Measurements from ENCODE around the gene UEVLD.

Gene UEVLD

GRCh38 chr11:18588297-18589252 is at the start of gene UEVLD:
TSS of gene UEVLD (minus strand) at chr11:18588734. CDS start at chr11:18588654, 80 bp downstream.
- peaks cover 34% of the 10 kb centered on the region for H3K4me1 ChIP-seq
- peak within 1 kb of the TSS; percentile 87 for H3K4me2 ChIP-seq
- H3K27me3 ChIP-seq, result no peaks in the 10 kb centered on the region
- no peaks in the 10 kb centered on the region for H3K9me3 ChIP-seq
- H3K9ac ChIP-seq, result peak within 1 kb of the TSS; percentile 84
- TF ChIP-seq Cebpa-rat (IDR thresholded peaks at IDR 0.05), result no peak
- H3K36me3 ChIP-seq, result no peaks in the 10 kb centered on the region; the same call in 1 of the 2 replicates
- no peaks in the 10 kb centered on the region for H4K20me1 ChIP-seq
- peak within 1 kb of the TSS; percentile 89 for H3K4me3 ChIP-seq
- H3K27ac ChIP-seq, result peak within 1 kb of the TSS; percentile 76

- Histone ChIP-seq H3K4me2 (peak within 1 kb of the TSS; percentile 96), H4K20me1 (peaks cover 45% of the 10 kb centered on the region), H3K4me1 (peaks cover 23% of the 10 kb centered on the region), H3K27me3 (no peaks in the 10 kb centered on the region), H3K9ac (peak within 1 kb of the TSS; percentile 86), H3K27ac (peak within 1 kb of the TSS; percentile 84), H3K36me3 (no peaks in the 10 kb centered on the region; the same call in 1 of the 2 replicates), H3K9me3 (no peaks in the 10 kb centered on the region), H3K4me3 (peak within 1 kb of the TSS; percentile 91)
- TF ChIP-seq Cebpa-rat (IDR thresholded peaks at IDR 0.05), result no peak
Observed at GRCh38 chr11:18634140-18635032, 45.9 kb upstream of the UEVLD start, which contains the start of gene SPTY2D1. TSS of gene SPTY2D1 (minus strand) at chr11:18634342. CDS start at chr11:18634257, 85 bp downstream.

- Histone ChIP-seq H3K9me3 (no peaks in the 10 kb centered on the region), H3K36me3 (no peaks in the 10 kb centered on the region; the same call in 1 of the 2 replicates), H3K9ac (peak overlapping the region; percentile 86), H3K27ac (peak overlapping the region; percentile 84), H3K27me3 (no peaks in the 10 kb centered on the region), H3K4me2 (peak overlapping the region; percentile 96), H4K20me1 (peaks cover 54% of the 10 kb centered on the region), H3K4me1 (peaks cover 23% of the 10 kb centered on the region), H3K4me3 (peak overlapping the region; percentile 91)
- no peak for TF ChIP-seq Cebpa-rat (IDR thresholded peaks at IDR 0.05)
Observed at GRCh38 chr11:18633256-18634139, 45.0 kb upstream of the UEVLD start.

GRCh38 chr11:18632841-18633240 is 44.3 kb upstream of the UEVLD start:
- H3K36me3 ChIP-seq, result no peaks in the 10 kb centered on the region; the same call in 1 of the 2 replicates
- peak overlapping the region; percentile 86 for H3K9ac ChIP-seq
- H3K4me1 ChIP-seq, result peaks cover 23% of the 10 kb centered on the region
- no peaks in the 10 kb centered on the region for H3K9me3 ChIP-seq
- H3K27me3 ChIP-seq, result no peaks in the 10 kb centered on the region
- peak overlapping the region; percentile 96 for H3K4me2 ChIP-seq
- peaks cover 60% of the 10 kb centered on the region for H4K20me1 ChIP-seq
- H3K4me3 ChIP-seq, result peak overlapping the region; percentile 91
- no peak for TF ChIP-seq Cebpa-rat (IDR thresholded peaks at IDR 0.05)
- H3K27ac ChIP-seq, result no peak overlapping the region

- H3K27ac ChIP-seq, result no peak overlapping the region
- H3K9me3 ChIP-seq, result peaks cover 13% of the 10 kb centered on the region
- peaks cover 5% of the 10 kb centered on the region for H3K4me1 ChIP-seq
- no peak overlapping the region for H3K4me3 ChIP-seq
- no peak overlapping the region for H3K4me2 ChIP-seq
- peaks cover 98% of the 10 kb centered on the region for H4K20me1 ChIP-seq
- H3K9ac ChIP-seq, result no peak overlapping the region
- TF ChIP-seq Cebpa-rat (IDR thresholded peaks at IDR 0.05), result no peak
- H3K27me3 ChIP-seq, result no peaks in the 10 kb centered on the region
- peaks cover 26% of the 10 kb centered on the region for H3K36me3 ChIP-seq
Observed at GRCh38 chr11:18624161-18624560, 35.6 kb upstream of the UEVLD start.

GRCh38 chr11:18623707-18624106 is 35.2 kb upstream of the UEVLD start:
- Histone ChIP-seq H3K9ac (no peak overlapping the region), H3K27ac (no peak overlapping the region), H3K4me2 (no peak overlapping the region), H3K27me3 (no peaks in the 10 kb centered on the region), H3K4me1 (peaks cover 10% of the 10 kb centered on the region), H3K9me3 (peaks cover 13% of the 10 kb centered on the region), H3K36me3 (peaks cover 26% of the 10 kb centered on the region), H4K20me1 (peaks cover 98% of the 10 kb centered on the region), H3K4me3 (no peak overlapping the region)
- TF ChIP-seq Cebpa-rat (IDR thresholded peaks at IDR 0.05), result no peak

GRCh38 chr11:18618342-18619025 is 29.9 kb upstream of the UEVLD start:
- Histone ChIP-seq H3K4me2 (peak overlapping the region; percentile 64), H3K36me3 (peaks cover 35% of the 10 kb centered on the region), H3K4me3 (no peak overlapping the region), H3K9me3 (peaks cover 5% of the 10 kb centered on the region), H3K27me3 (no peaks in the 10 kb centered on the region), H3K9ac (no peak overlapping the region), H3K27ac (no peak overlapping the region), H4K20me1 (peaks cover 89% of the 10 kb centered on the region), H3K4me1 (peaks cover 30% of the 10 kb centered on the region)
- no peak for TF ChIP-seq Cebpa-rat (IDR thresholded peaks at IDR 0.05)

GRCh38 chr11:18617688-18618341 is 29.3 kb upstream of the UEVLD start:
- Histone ChIP-seq H3K36me3 (peaks cover 39% of the 10 kb centered on the region), H3K27ac (0 out of 2 replicates have a peak overlapping the region, but pooled peaks have one; percentile 1), H3K9ac (no peak overlapping the region), H3K9me3 (no peaks in the 10 kb centered on the region), H3K4me3 (no peak overlapping the region), H3K4me2 (peak overlapping the region; percentile 64), H3K4me1 (peaks cover 30% of the 10 kb centered on the region), H3K27me3 (no peaks in the 10 kb centered on the region), H4K20me1 (peaks cover 87% of the 10 kb centered on the region)
- TF ChIP-seq Cebpa-rat (IDR thresholded peaks at IDR 0.05), result 0 out of 2 replicates have a peak, but pooled peaks have one; percentile 16

All from BLaER1 (cell line).